Immature natural killer cell (primary cell): ENCODE measurements around the gene GPRIN2. TPM values are rescaled to one million over a fixed set of nuclear protein-coding genes. Genes with fewer than 3 reads are reported as not detected.

ENCODE experiments used
- DNase-seq, 3 donors: peaks; one replicate each; pipeline ENCODE4 v3.0.0; 2022; ENCODE audit warnings: mixed read lengths in 1 of 3
- H3K27ac Mint-ChIP-seq, 6 donors: one replicate each; pipeline ENCODE4 v1.8.0; 2020; ENCODE audit warnings: mixed read lengths in 6 of 6, mild to moderate bottlenecking in 5 of 6, inconsistent platforms in 4 of 6, moderate library complexity in 3 of 6
- H3K27me3 Mint-ChIP-seq, 3 donors: one replicate each; pipeline ENCODE4 v1.8.0; 2020 to 2021; ENCODE audit warnings: low read depth in 3 of 3, mild to moderate bottlenecking in 3 of 3, mixed read lengths in 3 of 3, moderate library complexity in 3 of 3, inconsistent platforms in 1 of 3
- H3K36me3 Mint-ChIP-seq, 3 donors: one replicate each; pipeline ENCODE4 v1.8.0; 2020; ENCODE audit warnings: mixed read lengths in 3 of 3, inconsistent platforms in 2 of 3, mild to moderate bottlenecking in 2 of 3
- H3K4me1 Mint-ChIP-seq, 2 donors: one replicate each; pipeline ENCODE4 v1.8.0; 2020; ENCODE audit warnings: inconsistent platforms in 2 of 2, mild to moderate bottlenecking in 2 of 2, mixed read lengths in 2 of 2, moderate library complexity in 1 of 2
- H3K4me3 Mint-ChIP-seq, 5 donors: one replicate each; pipeline ENCODE4 v1.8.0; 2020; ENCODE audit warnings: mild to moderate bottlenecking in 5 of 5, mixed read lengths in 5 of 5, inconsistent platforms in 3 of 5, moderate library complexity in 3 of 5
- H3K9me3 Mint-ChIP-seq, 6 donors: one replicate each; pipeline ENCODE4 v1.8.0; 2020; ENCODE audit warnings: mild to moderate bottlenecking in 6 of 6, mixed read lengths in 6 of 6, inconsistent platforms in 4 of 6, moderate library complexity in 3 of 6
- polyA plus RNA-seq, 3 donors: library from polyadenylated mRNA; unstranded; fragments of 300-500 nt; fragmentation: Illumina TruSeq; gene quantifications; one replicate each; pipeline ENCODE4 v1.2.3, GENCODE V29; 2021

GPRIN2 gene
- polyA plus RNA-seq, 3 donors from 2014 or later: not detected

- H3K27ac Mint-ChIP-seq: no peak overlapping the region
Measured at GRCh38 chr10:46528171-46528671, 28.2 kb downstream of the GPRIN2 start.

GRCh38 chr10:46527241-46527811 is 29.1 kb downstream of the GPRIN2 start:
- Mint-ChIP-seq H3K36me3 (no peaks in the 10 kb centered on the region), H3K27me3 (no peaks in the 10 kb centered on the region), H3K4me3 (no peak overlapping the region), H3K4me1 (no peaks in the 10 kb centered on the region), H3K9me3 (no peaks in the 10 kb centered on the region), H3K27ac (no peak overlapping the region)
- no peak for DNase-seq

More at GRCh38 chr10:46528171-46528671, 28.2 kb downstream of the GPRIN2 start:
- H3K4me3 Mint-ChIP-seq: no peak overlapping the region
- H3K9me3 Mint-ChIP-seq: no peaks in the 10 kb centered on the region
- DNase-seq: no peak
- no peaks in the 10 kb centered on the region for H3K4me1 Mint-ChIP-seq
- H3K36me3 Mint-ChIP-seq: no peaks in the 10 kb centered on the region
- H3K27me3 Mint-ChIP-seq: peaks cover 0 to 4% (median 0%) of the 10 kb centered on the region in 3 donors

GRCh38 chr10:46526682-46527038 is 29.8 kb downstream of the GPRIN2 start:
- H3K27ac Mint-ChIP-seq: no peak overlapping the region
- no peaks in the 10 kb centered on the region for H3K9me3 Mint-ChIP-seq
- H3K36me3 Mint-ChIP-seq: no peaks in the 10 kb centered on the region
- no peak overlapping the region for H3K4me3 Mint-ChIP-seq
- H3K27me3 Mint-ChIP-seq: no peaks in the 10 kb centered on the region
- no peak for DNase-seq
- no peaks in the 10 kb centered on the region for H3K4me1 Mint-ChIP-seq

- H3K4me3 Mint-ChIP-seq: no peak overlapping the region
- H3K4me1 Mint-ChIP-seq: no peaks in the 10 kb centered on the region
- no peaks in the 10 kb centered on the region for H3K9me3 Mint-ChIP-seq
- no peak overlapping the region for H3K27ac Mint-ChIP-seq
- H3K27me3 Mint-ChIP-seq: no peaks in the 10 kb centered on the region
- no peaks in the 10 kb centered on the region for H3K36me3 Mint-ChIP-seq
- no peak for DNase-seq
Measured at GRCh38 chr10:46525824-46526681, 30.4 kb downstream of the GPRIN2 start.

- Mint-ChIP-seq H3K9me3 (no peaks in the 10 kb centered on the region), H3K4me1 (no peaks in the 10 kb centered on the region), H3K27ac (no peak overlapping the region), H3K36me3 (no peaks in the 10 kb centered on the region), H3K4me3 (no peak overlapping the region), H3K27me3 (no peaks in the 10 kb centered on the region)
- no peak for DNase-seq
Measured at GRCh38 chr10:46525177-46525823, 31.2 kb downstream of the GPRIN2 start.

GRCh38 chr10:46524472-46525176 is 31.8 kb downstream of the GPRIN2 start:
- H3K27ac Mint-ChIP-seq: no peak overlapping the region
- no peaks in the 10 kb centered on the region for H3K27me3 Mint-ChIP-seq
- no peaks in the 10 kb centered on the region for H3K9me3 Mint-ChIP-seq
- H3K4me1 Mint-ChIP-seq: no peaks in the 10 kb centered on the region
- no peak for DNase-seq
- no peaks in the 10 kb centered on the region for H3K36me3 Mint-ChIP-seq
- no peak overlapping the region for H3K4me3 Mint-ChIP-seq

- Mint-ChIP-seq H3K27ac (no peak overlapping the region), H3K4me3 (no peak overlapping the region), H3K27me3 (no peaks in the 10 kb centered on the region), H3K4me1 (no peaks in the 10 kb centered on the region), H3K9me3 (no peaks in the 10 kb centered on the region), H3K36me3 (no peaks in the 10 kb centered on the region)
- DNase-seq: no peak
Measured at GRCh38 chr10:46523962-46524471, 32.4 kb downstream of the GPRIN2 start.

- Mint-ChIP-seq H3K36me3 (no peaks in the 10 kb centered on the region), H3K4me3 (no peak overlapping the region), H3K27ac (no peak overlapping the region), H3K4me1 (no peaks in the 10 kb centered on the region), H3K9me3 (no peaks in the 10 kb centered on the region), H3K27me3 (no peaks in the 10 kb centered on the region)
- no peak for DNase-seq
Measured at GRCh38 chr10:46523119-46523961, 33.1 kb downstream of the GPRIN2 start.

- no peaks in the 10 kb centered on the region for H3K4me1 Mint-ChIP-seq
- H3K36me3 Mint-ChIP-seq: no peaks in the 10 kb centered on the region
- no peak overlapping the region for H3K27ac Mint-ChIP-seq
- H3K27me3 Mint-ChIP-seq: peaks cover 0 to 2% (median 0%) of the 10 kb centered on the region in 3 donors
- no peak for DNase-seq
- no peak overlapping the region for H3K4me3 Mint-ChIP-seq
- no peaks in the 10 kb centered on the region for H3K9me3 Mint-ChIP-seq
Measured at GRCh38 chr10:46522295-46523118, 34.0 kb downstream of the GPRIN2 start.

GRCh38 chr10:46520941-46521340 is 35.5 kb downstream of the GPRIN2 start:
- Mint-ChIP-seq H3K4me3 (no peak overlapping the region), H3K4me1 (no peaks in the 10 kb centered on the region), H3K9me3 (no peaks in the 10 kb centered on the region), H3K36me3 (no peaks in the 10 kb centered on the region), H3K27ac (no peak overlapping the region), H3K27me3 (peaks cover 0 to 3% (median 2%) of the 10 kb centered on the region in 3 donors)
- no peak for DNase-seq

GRCh38 chr10:46520381-46520780 is 36.1 kb downstream of the GPRIN2 start:
- Mint-ChIP-seq H3K9me3 (no peaks in the 10 kb centered on the region), H3K36me3 (no peaks in the 10 kb centered on the region)
- DNase-seq: no peak

GRCh38 chr10:46518028-46518725 is 38.3 kb downstream of the GPRIN2 start:
- H3K4me3 Mint-ChIP-seq: no peak overlapping the region

More at GRCh38 chr10:46520381-46520780, 36.1 kb downstream of the GPRIN2 start:
- H3K4me1 Mint-ChIP-seq: no peaks in the 10 kb centered on the region
- no peak overlapping the region for H3K4me3 Mint-ChIP-seq
- peaks cover 0 to 3% (median 2%) of the 10 kb centered on the region in 3 donors for H3K27me3 Mint-ChIP-seq
- no peak overlapping the region for H3K27ac Mint-ChIP-seq

More at GRCh38 chr10:46518028-46518725, 38.3 kb downstream of the GPRIN2 start:
- Mint-ChIP-seq H3K36me3 (no peaks in the 10 kb centered on the region), H3K27me3 (peaks cover 0 to 5% (median 2%) of the 10 kb centered on the region in 3 donors), H3K9me3 (no peaks in the 10 kb centered on the region), H3K27ac (no peak overlapping the region), H3K4me1 (no peaks in the 10 kb centered on the region)
- no peak for DNase-seq
